GM12864 (cell line): ENCODE results near the gene LTB4R.

Experiments
- DNase-seq: peaks from one replicate; pipeline ENCODE4 v3.0.0-alpha.2; 2011; ENCODE audit warnings: low read depth
- H3K4me3 ChIP-seq: 2 replicates; pipeline ENCODE4 v1.5.1; 2011; ENCODE audit warnings: mild to moderate bottlenecking, low read depth, low read length, control low read depth
- TF ChIP-seq, protein P1 (sequence below): IDR thresholded peaks from 2 replicates; pipeline ENCODE4 v1.5.1; 2011; ENCODE audit warnings: low read depth, mild to moderate bottlenecking, moderate library complexity, low read length, control low read depth, inconsistent platforms; ENCODE audit errors: missing control alignments

Gene LTB4R

DNA sequence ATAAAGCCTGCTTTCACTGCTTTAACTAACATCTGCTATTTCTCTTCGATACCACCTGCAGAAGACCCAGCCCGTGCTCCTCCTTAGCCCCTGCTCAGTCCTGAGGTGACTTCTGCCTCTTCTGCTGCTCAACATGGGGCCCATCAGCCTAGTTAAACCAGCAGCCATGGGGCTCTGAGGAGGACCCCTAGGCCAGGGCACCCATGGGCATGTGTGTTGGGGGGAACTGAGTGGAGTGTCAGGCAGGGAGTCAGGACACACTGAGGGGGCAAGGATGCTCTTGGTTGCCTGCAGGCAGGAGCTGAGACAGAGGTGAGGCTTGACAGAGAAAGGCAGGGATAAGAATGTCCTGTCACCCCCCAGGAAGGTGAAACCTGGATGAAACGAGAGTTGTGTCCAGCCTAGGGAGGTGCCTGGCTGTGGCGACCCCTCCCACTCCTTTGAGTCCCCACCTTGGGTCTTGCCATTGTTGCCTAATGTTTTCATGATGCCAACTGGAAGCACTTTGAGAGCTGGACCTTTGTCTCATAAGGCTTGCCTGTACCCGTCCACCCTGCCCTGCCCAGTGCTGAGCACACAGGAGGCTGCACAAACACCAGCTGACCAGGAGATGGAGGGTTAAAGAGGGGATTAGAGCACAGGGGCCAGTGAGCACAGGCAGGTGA, 27.4 kb upstream of the LTB4R start:
- TF ChIP-seq, protein P1, sequence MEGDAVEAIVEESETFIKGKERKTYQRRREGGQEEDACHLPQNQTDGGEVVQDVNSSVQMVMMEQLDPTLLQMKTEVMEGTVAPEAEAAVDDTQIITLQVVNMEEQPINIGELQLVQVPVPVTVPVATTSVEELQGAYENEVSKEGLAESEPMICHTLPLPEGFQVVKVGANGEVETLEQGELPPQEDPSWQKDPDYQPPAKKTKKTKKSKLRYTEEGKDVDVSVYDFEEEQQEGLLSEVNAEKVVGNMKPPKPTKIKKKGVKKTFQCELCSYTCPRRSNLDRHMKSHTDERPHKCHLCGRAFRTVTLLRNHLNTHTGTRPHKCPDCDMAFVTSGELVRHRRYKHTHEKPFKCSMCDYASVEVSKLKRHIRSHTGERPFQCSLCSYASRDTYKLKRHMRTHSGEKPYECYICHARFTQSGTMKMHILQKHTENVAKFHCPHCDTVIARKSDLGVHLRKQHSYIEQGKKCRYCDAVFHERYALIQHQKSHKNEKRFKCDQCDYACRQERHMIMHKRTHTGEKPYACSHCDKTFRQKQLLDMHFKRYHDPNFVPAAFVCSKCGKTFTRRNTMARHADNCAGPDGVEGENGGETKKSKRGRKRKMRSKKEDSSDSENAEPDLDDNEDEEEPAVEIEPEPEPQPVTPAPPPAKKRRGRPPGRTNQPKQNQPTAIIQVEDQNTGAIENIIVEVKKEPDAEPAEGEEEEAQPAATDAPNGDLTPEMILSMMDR = no peak
- no peak for DNase-seq
- no peak overlapping the region for H3K4me3 ChIP-seq

DNA sequence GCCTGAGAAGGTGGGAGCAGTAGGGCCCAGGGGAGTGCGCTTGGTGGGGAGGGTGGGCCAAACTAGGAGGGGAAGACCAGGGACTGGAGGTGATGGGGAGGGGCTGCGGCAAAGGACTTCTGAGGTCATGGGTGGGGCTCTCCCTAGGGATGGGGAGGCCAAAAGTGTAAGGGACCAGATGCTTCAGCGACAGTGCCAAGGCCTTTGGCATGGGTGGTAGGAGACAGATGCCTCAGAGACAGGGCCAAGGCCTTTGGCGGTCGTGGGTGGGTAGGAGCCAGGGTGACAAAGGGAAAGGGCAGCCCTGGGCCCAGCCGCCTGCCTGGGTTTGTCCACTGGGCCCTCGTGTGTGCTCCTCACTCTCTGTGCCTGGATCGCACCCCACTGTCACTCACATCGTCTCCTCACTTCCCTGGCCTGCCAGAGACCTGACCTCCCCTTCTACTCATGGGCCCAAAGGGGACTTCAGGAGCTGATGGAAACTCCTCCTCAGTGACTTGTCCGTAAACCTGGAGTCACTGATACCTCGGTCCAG, 26.7 kb upstream of the LTB4R start:
- TF ChIP-seq, protein P1 = no peak
- no peak for DNase-seq
- H3K4me3 ChIP-seq = no peak overlapping the region

DNA sequence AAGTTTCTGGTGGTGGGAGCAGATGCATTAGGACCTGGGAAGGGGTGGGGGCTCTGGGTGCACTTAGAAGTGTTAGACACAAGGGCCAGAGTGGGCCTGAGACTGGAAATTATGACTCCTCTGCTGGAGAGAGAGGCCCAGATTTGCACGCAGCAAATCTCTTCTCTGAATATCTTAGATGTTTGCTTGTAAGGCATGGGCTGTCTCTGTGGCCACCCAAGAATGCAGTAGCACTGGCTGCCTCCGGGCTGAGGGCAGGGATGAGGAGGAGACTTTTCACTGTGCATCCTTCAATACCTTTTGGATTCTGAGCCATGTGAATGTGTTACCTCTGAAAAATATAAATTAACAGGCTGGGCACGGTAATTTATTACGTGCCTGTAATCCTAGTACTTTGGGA, 26.0 kb upstream of the LTB4R start:
- TF ChIP-seq, protein P1 = no peak
- DNase-seq = no peak
- H3K4me3 ChIP-seq = no peak overlapping the region

DNA sequence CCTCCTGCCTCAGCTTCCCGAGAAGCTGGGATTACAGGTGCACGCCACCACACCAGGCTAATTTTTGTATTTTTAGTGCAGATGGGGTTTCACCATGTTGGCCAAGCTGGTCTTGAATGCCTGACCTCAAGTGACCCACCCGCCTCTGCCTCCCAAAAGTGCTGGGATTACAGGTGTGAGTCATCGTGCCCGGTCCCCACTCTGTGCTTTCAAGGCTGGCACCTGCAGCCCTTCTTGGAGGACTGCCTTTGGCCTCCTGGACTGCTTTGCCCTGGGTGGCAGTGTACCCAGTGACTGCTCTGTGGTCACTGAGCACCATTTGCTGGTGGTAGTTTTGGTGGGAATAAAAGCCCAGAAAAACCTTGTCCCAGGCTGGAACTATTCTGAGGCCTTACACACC, 24.3 kb upstream of the LTB4R start:
- no peak for DNase-seq
- TF ChIP-seq, protein P1 = no peak
- no peak overlapping the region for H3K4me3 ChIP-seq

DNA sequence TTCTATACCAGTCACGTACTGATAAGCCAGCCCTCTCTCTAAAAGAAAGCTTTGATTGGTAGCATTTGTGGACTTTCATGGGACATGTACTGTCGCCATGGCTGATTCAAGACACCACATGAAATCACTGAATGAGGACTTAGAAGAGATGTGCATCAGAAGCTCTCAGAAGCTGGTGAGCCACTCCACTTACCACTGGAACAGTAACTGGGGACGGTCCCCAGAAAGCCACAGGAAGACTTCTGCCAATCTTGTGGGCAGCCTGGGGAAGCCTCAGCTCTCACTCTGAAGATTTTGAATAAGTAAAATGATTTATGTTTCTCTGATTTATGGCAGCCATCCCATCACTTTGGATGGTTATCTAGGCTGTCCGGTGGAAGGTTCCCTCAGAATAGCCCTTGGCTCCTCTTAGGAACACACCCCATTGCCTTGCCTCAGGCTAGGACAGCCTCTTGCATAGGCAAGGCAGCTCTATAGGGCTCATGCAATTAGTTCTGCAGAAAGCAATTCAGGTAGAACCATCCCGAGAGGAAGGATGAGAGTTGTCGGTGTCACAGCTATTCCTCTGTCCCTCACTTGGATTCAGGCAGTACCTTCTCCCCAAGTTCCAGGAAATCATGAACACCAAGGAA, 21.5 kb upstream of the LTB4R start:
- H3K4me3 ChIP-seq = no peak overlapping the region
- DNase-seq = no peak
- TF ChIP-seq, protein P1 = no peak

DNA sequence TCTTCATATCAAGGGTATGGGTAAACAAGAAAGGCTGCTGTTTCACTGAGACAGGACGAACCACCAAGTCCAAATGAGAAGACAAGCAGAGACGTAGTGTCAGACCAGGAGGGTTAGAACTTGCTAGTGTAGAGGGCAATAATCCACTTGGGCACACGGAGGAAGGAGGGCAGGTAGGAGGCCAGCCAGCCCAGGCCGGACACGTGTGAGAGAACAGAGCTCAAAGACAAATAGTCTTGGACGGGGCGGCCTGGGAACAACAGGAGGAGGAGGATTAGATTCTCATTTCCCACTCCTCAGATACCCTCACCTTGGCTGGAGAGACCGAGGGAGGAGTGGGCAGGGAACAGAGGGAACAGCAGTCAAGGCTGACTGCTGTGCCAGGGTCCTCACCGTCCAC, 20.6 kb upstream of the LTB4R start:
- DNase-seq = no peak
- H3K4me3 ChIP-seq = no peak overlapping the region
- TF ChIP-seq, protein P1 = no peak
